ENCODE data around the gene MSL3B.

The MSL3B gene

GRCh38 chr2:233849607-233850271 lies 18.4 kb downstream of the MSL3B start:
- no peak for DNase-seq
- Mint-ChIP-seq H3K36me3 (ENCODE audit: low read depth) (peaks cover 89% of the 10 kb centered on the region), H3K27ac (no peak overlapping the region), H3K9me3 (no peaks in the 10 kb centered on the region), H3K4me1 (ENCODE audit: low read depth) (peaks cover 17% of the 10 kb centered on the region), H3K4me3 (no peak overlapping the region), H3K27me3 (peaks cover 2% of the 10 kb centered on the region)
- CTCF ChIA-PET = interaction anchor here (0.9 kb wide), 1 partner anchor 14 kb away, joined by 4 read pairs; no protein-coding TSS in a partner anchor
- POLR2A ChIA-PET = no interaction called here
- TF ChIP-seq, protein P1, sequence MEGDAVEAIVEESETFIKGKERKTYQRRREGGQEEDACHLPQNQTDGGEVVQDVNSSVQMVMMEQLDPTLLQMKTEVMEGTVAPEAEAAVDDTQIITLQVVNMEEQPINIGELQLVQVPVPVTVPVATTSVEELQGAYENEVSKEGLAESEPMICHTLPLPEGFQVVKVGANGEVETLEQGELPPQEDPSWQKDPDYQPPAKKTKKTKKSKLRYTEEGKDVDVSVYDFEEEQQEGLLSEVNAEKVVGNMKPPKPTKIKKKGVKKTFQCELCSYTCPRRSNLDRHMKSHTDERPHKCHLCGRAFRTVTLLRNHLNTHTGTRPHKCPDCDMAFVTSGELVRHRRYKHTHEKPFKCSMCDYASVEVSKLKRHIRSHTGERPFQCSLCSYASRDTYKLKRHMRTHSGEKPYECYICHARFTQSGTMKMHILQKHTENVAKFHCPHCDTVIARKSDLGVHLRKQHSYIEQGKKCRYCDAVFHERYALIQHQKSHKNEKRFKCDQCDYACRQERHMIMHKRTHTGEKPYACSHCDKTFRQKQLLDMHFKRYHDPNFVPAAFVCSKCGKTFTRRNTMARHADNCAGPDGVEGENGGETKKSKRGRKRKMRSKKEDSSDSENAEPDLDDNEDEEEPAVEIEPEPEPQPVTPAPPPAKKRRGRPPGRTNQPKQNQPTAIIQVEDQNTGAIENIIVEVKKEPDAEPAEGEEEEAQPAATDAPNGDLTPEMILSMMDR (IDR thresholded peaks at IDR 0.05) = no peak
- intact Hi-C loops (cut with micrococcal nuclease) = no loop called here
- ATAC-seq = no peak

GRCh38 chr2:233848276-233848675 lies 19.9 kb downstream of the MSL3B start:
- ATAC-seq = no peak

GRCh38 chr2:233847248-233847898 lies 20.8 kb downstream of the MSL3B start:
- no peaks in the 10 kb centered on the region for H3K9me3 Mint-ChIP-seq
- intact Hi-C loops (cut with micrococcal nuclease) = no loop called here
- ChIA-PET POLR2A (interaction anchor here (1.4 to 2.4 kb wide), 2 partner anchors 16 to 27 kb away, joined by 3 to 5 read pairs; no protein-coding TSS in a partner anchor), CTCF (interaction anchor here (0.8 kb wide), 1 partner anchor 12 kb away, joined by 3 read pairs; no protein-coding TSS in a partner anchor)
- H3K36me3 Mint-ChIP-seq (ENCODE audit: low read depth) = peaks cover 94% of the 10 kb centered on the region
- no peaks in the 10 kb centered on the region for H3K27me3 Mint-ChIP-seq
- no peak overlapping the region for H3K27ac Mint-ChIP-seq
- DNase-seq (no peak), ATAC-seq (no peak)
- no peak overlapping the region for H3K4me3 Mint-ChIP-seq
- TF ChIP-seq, protein P1 (IDR thresholded peaks at IDR 0.05) = no peak
- peaks cover 9% of the 10 kb centered on the region for H3K4me1 Mint-ChIP-seq (ENCODE audit: low read depth)

More at GRCh38 chr2:233848276-233848675, 19.9 kb downstream of the MSL3B start:
- intact Hi-C loops (cut with micrococcal nuclease) = no loop called here
- peaks cover 13% of the 10 kb centered on the region for H3K4me1 Mint-ChIP-seq (ENCODE audit: low read depth)
- H3K36me3 Mint-ChIP-seq (ENCODE audit: low read depth) = peaks cover 95% of the 10 kb centered on the region
- no peak overlapping the region for H3K27ac Mint-ChIP-seq
- DNase-seq = no peak
- POLR2A ChIA-PET = interaction anchor here (1.4 to 2.4 kb wide), 2 partner anchors 15 to 26 kb away, joined by 3 to 5 read pairs; no protein-coding TSS in a partner anchor
- TF ChIP-seq, protein P1 (IDR thresholded peaks at IDR 0.05) = no peak
- H3K4me3 Mint-ChIP-seq = no peak overlapping the region
- H3K27me3 Mint-ChIP-seq = no peaks in the 10 kb centered on the region
- H3K9me3 Mint-ChIP-seq = no peaks in the 10 kb centered on the region
- CTCF ChIA-PET = interaction anchor here (0.8 kb wide), 1 partner anchor 11 kb away, joined by 3 read pairs; no protein-coding TSS in a partner anchor

- ATAC-seq (no peak), DNase-seq (no peak)
- no peaks in the 10 kb centered on the region for H3K9me3 Mint-ChIP-seq
- no peak overlapping the region for H3K4me3 Mint-ChIP-seq
- ChIA-PET POLR2A (interaction anchor here (2.4 kb wide), 1 partner anchor 17 kb away, joined by 5 read pairs; no protein-coding TSS in a partner anchor), CTCF (interaction anchor here (1.6 kb wide), 1 partner anchor 14 kb away, joined by 3 read pairs; no protein-coding TSS in a partner anchor)
- H3K36me3 Mint-ChIP-seq (ENCODE audit: low read depth) = peaks cover 92% of the 10 kb centered on the region
- no peaks in the 10 kb centered on the region for H3K27me3 Mint-ChIP-seq
- peaks cover 2% of the 10 kb centered on the region for H3K4me1 Mint-ChIP-seq (ENCODE audit: low read depth)
- H3K27ac Mint-ChIP-seq = no peak overlapping the region
- intact Hi-C loops (cut with micrococcal nuclease) = no loop called here
- TF ChIP-seq, protein P1 (IDR thresholded peaks at IDR 0.05) = no peak
Measured at GRCh38 chr2:233846387-233847247, 21.6 kb downstream of the MSL3B start.

All from activated CD8-positive, alpha-beta T cell treated with anti-CD3 and anti-CD28 coated beads for 36 hours (primary cell).